GM10266 (cell line): Measurements from ENCODE around the gene TNFAIP8L1.

Experiments used
- DNase-seq: peaks from one replicate; pipeline ENCODE4 v3.0.0; 2012; ENCODE audit errors: extremely low spot score
- TF ChIP-seq, protein P1 (sequence below): IDR thresholded peaks from 2 replicates; pipeline ENCODE4 v1.5.1; 2012; ENCODE audit warnings: mild to moderate bottlenecking, low read depth; ENCODE audit not compliant: control insufficient read depth, insufficient read depth; ENCODE audit errors: missing control alignments

The TNFAIP8L1 gene

DNA sequence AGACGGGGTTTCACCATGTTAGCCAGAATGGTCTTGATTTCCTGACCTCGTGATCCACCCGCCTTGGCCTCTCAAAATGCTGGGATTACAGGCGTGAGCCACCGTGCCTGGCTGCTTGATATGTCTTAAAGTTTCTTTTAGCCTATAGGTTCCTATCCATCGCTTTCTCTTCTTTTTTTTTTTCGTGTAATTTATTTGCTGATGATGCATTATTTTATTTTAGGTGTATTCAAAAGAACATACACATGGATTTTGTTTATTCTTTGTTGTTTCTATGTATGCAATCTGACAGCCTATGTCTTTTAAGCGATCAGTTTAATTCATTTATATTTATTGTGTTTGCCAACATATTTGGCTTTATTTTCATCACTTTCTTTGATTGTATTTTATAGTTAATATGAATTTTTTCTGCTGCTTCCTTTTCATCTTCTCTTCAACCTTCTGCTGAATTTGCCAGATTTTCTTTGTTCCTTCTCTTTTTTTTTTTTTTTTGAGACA, 26.0 kb upstream of the TNFAIP8L1 start:
- no peak for DNase-seq
- TF ChIP-seq, protein P1, sequence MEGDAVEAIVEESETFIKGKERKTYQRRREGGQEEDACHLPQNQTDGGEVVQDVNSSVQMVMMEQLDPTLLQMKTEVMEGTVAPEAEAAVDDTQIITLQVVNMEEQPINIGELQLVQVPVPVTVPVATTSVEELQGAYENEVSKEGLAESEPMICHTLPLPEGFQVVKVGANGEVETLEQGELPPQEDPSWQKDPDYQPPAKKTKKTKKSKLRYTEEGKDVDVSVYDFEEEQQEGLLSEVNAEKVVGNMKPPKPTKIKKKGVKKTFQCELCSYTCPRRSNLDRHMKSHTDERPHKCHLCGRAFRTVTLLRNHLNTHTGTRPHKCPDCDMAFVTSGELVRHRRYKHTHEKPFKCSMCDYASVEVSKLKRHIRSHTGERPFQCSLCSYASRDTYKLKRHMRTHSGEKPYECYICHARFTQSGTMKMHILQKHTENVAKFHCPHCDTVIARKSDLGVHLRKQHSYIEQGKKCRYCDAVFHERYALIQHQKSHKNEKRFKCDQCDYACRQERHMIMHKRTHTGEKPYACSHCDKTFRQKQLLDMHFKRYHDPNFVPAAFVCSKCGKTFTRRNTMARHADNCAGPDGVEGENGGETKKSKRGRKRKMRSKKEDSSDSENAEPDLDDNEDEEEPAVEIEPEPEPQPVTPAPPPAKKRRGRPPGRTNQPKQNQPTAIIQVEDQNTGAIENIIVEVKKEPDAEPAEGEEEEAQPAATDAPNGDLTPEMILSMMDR = no peak

DNA sequence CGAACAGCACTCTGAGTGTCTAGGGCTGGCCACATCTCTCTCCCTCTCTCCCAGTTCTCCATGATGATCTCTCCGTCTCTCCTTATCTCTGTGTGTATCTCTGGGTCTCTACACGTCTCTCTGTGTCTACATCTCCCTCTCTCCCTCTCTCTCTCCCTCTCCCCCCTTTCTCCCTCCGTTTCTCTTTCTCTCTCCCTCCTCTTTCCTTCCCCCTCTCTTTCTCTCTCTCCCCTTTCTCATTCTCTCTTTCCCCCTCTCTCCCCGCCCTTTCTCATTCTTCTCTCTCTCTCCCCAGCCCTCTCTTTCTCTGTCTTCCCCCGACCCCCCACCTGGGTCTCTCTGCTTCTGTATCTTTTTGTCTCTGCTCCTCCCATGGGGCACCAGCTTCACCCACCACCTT, 21.3 kb upstream of the TNFAIP8L1 start:
- TF ChIP-seq, protein P1 = no peak
- DNase-seq = no peak

DNA sequence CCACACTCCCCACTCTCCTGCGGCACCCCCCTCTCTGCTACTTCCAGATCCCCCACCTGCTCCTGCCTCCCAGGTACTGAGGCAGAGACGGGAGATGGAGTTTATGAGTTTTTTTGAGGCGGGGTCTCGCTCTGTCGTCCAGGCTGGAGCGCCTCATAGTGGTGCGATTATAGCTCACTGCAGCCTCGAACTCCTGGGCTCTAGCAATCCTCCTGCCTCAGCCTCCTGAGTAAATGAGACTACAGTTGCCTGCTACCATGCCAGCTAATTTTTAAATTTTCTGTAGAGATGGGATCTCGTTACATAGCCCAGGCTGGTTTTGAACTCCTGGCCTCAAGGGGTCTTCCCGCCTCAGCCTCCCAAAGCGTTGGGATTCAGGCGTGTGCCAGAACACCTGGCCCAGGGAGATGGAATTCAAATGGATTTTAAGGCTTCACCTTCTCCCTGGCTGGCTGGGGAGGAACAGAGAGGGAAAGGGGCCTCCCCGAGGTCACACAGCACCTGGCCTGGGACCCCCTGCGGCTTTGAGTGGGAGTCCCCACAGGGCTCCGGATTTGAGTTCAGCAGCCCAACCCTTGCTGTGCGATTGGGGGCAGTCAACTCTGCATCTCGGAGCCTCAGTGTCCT, 19.5 kb upstream of the TNFAIP8L1 start:
- TF ChIP-seq, protein P1 = no peak
- no peak for DNase-seq

DNA sequence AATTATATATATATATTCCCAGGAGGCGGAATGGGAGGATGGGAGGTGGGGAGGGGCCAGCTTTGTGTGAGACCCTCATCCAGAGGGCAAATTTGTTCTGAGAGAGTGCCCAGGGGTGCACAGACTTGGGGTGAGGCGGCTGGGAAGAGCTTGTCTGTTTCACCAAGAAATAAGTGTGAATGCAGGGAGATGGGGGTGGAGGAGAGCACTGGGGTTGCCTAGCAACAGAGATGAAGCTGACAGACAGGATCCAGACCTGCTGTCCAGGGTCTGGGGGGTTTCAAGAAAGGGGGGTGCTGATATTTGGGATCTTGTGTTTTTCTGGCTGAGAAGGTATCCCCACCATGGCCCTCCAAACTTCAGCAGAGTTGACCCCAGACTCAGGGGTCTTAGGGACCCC, 18.6 kb upstream of the TNFAIP8L1 start:
- no peak for DNase-seq
- TF ChIP-seq, protein P1 = no peak

DNA sequence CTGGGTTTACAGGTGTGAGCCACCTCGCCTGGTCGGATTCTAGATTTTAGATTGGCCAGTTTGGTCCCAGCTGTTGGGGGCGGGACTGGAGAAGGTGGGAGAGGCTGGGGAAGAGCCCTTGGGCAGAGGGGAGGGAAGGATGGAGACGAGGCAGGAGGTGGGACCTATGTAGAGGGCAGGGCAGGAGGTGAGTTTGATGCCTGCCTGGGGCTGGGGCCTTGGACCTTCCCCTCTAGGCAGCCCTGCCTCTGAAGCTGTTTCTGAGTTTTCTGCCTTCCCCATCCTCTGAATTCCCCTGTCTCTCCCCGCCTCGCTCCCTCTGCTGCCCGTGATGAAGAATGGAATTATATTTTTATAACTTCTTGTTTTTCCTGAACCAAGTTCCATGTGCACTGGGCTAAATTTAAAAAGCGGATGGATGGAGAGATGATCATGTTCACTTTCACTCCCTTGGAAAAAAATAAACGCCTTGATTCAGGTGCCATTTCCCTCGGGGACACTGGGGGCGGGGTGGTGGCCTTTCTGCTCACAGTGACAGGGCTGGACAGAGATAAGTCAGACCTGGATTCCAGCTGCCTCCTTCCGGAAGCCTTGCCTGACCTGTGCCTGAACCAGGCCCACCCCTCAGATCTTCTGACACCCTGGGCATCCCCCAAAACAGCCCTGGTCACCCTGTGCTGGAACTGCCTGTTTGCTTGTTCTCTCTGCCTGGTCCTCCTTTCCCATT, 16.5 kb upstream of the TNFAIP8L1 start:
- TF ChIP-seq, protein P1 = no peak
- no peak for DNase-seq

DNA sequence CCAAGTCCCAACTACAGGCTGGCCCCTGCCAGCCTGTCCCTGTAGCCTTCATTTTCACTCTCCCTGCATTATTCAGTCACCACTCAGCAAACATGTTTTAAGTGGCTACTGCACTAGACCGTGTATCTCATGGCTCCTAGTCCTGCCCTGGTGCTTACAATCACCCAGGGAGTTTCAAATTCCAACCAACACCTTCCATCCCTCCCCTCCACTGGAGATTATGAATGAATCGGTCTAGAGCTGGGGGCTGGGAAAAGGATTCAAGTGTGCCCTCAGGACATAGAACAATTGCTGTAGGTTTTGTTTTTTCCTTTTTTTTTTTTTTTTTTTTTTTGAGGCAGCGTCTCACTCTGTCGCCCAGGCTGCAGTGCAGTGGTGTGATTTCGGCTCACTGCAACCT, 15.0 kb upstream of the TNFAIP8L1 start:
- TF ChIP-seq, protein P1 = no peak

More for the DNA sequence above, 15.0 kb upstream of the TNFAIP8L1 start:
- no peak for DNase-seq
